GM18951 (cell line): ENCODE data around the gene ARL3.
"Not testable (repeated sequence)": the region's sequence is repeated elsewhere in the genome, so short reads cannot be mapped to it uniquely, and the experiment has no call there.

Source experiments
- POLR2A ChIP-seq: IDR thresholded peaks from 4 replicates; pipeline ENCODE4 v1.6.1; 2011; ENCODE audit warnings: mild to moderate bottlenecking; ENCODE audit not compliant: insufficient read length, insufficient read depth; ENCODE audit errors: extremely low read depth
- in situ Hi-C: fragments of 300-500 bp; cut with MboI; formaldehyde crosslinking; loops from one replicate; pipeline ENCODE4 v1.12.0; 2022; ENCODE audit warnings: low sequenced_read_pairs, mixed read lengths, inconsistent platforms; ENCODE audit not compliant: unreplicated experiment

Gene ARL3

GRCh38 chr10:102744374-102745051 lies 30.3 kb upstream of the ARL3 start:
- no peak for TF ChIP-seq POLR2A
- in situ Hi-C loops, result no loop called here

GRCh38 chr10:102743588-102744373 lies 29.6 kb upstream of the ARL3 start, which contains the start of gene WBP1L:
WBP1L (plus strand) TSS chr10:102743948; CDS start chr10:102744054, 106 bp downstream.
- in situ Hi-C loops, result no loop called here
- peak; percentile 69 for TF ChIP-seq POLR2A

GRCh38 chr10:102743078-102743587 lies 28.9 kb upstream of the ARL3 start:
- in situ Hi-C loops, result no loop called here
- TF ChIP-seq POLR2A, result no peak

- in situ Hi-C loops, result not testable (repeated sequence)
These were observed 28.1 kb upstream of the ARL3 start for GRCh38 chr10:102742313-102742712.

- in situ Hi-C loops, result no loop called here
- no peak for TF ChIP-seq POLR2A
These were observed 27.6 kb upstream of the ARL3 start for GRCh38 chr10:102741726-102742237.

GRCh38 chr10:102740229-102740628 lies 26.0 kb upstream of the ARL3 start:
- in situ Hi-C loops, result no loop called here
- no peak for TF ChIP-seq POLR2A

GRCh38 chr10:102738692-102739121 lies 24.5 kb upstream of the ARL3 start:
- in situ Hi-C loops, result no loop called here
- TF ChIP-seq POLR2A, result no peak

- no peak for TF ChIP-seq POLR2A
- in situ Hi-C loops, result no loop called here
These were observed 20.9 kb upstream of the ARL3 start for GRCh38 chr10:102735065-102735562.

- in situ Hi-C loops, result no loop called here
- TF ChIP-seq POLR2A, result no peak
These were observed 18.5 kb upstream of the ARL3 start for GRCh38 chr10:102732661-102733060.

- no peak for TF ChIP-seq POLR2A
- in situ Hi-C loops, result no loop called here
These were observed 17.1 kb upstream of the ARL3 start for GRCh38 chr10:102731222-102731800.

GRCh38 chr10:102729029-102730026 lies 15.1 kb upstream of the ARL3 start:
- in situ Hi-C loops, result no loop called here
- no peak for TF ChIP-seq POLR2A
